ES-I3 (cell line): ENCODE results near the gene SIAH3.

Experiments
- H3K36me3 ChIP-seq: 2 replicates; pipeline ENCODE4 v1.6.1; 2013; ENCODE audit warnings: mild to moderate bottlenecking, low read length, control low read depth, moderate library complexity; ENCODE audit not compliant: insufficient read depth
- H3K4me1 ChIP-seq: 2 replicates; pipeline ENCODE4 v1.6.1; 2013; ENCODE audit warnings: mild to moderate bottlenecking, control low read depth, low read length; ENCODE audit not compliant: insufficient read depth
- H3K9ac ChIP-seq: 2 replicates; pipeline ENCODE4 v1.6.1; 2013; ENCODE audit warnings: low read depth, mild to moderate bottlenecking, low read length, moderate library complexity
- H3K9me3 ChIP-seq: 2 replicates; pipeline ENCODE4 v1.6.1; 2013; ENCODE audit warnings: mild to moderate bottlenecking, low read length, moderate library complexity; ENCODE audit not compliant: control insufficient read depth, insufficient read depth

Gene SIAH3

GRCh38 chr13:45823583-45823982, 28.0 kb downstream of the SIAH3 start:
- Histone ChIP-seq H3K36me3 (no peaks in the 10 kb centered on the region), H3K9ac (no peak overlapping the region), H3K9me3 (no peaks in the 10 kb centered on the region), H3K4me1 (peaks cover 20% of the 10 kb centered on the region)

DNA sequence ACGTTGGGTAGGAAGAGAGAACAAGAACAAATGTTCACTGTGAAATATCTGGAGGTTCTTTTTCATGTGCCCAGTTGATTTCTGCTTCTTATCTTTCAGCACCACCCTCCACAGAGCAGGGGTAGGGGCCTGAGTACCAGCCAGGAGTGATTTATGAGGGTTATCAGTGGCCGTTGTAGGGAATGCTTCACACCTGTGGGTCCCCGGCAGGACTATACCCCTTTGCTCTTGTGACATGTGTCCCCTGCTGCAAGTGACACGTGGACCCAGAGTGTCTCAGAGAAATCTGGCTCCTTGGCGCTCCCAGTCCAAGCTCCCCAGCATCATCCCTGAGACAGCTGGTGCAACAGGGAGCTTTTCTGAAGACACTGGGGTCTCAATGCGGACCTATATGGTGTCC, 29.7 kb downstream of the SIAH3 start:
- H3K4me1 ChIP-seq, result peaks cover 10% of the 10 kb centered on the region
- H3K9me3 ChIP-seq, result no peaks in the 10 kb centered on the region; the same call in 1 of the 2 replicates
- H3K9ac ChIP-seq, result no peak overlapping the region
- no peaks in the 10 kb centered on the region for H3K36me3 ChIP-seq

GRCh38 chr13:45820106-45820838, 31.3 kb downstream of the SIAH3 start:
- Histone ChIP-seq H3K9ac (no peak overlapping the region), H3K36me3 (no peaks in the 10 kb centered on the region)

GRCh38 chr13:45817833-45818232, 33.7 kb downstream of the SIAH3 start:
- no peaks in the 10 kb centered on the region; the same call in 1 of the 2 replicates for H3K9me3 ChIP-seq

More at GRCh38 chr13:45820106-45820838, 31.3 kb downstream of the SIAH3 start:
- peaks cover 18% of the 10 kb centered on the region for H3K4me1 ChIP-seq
- H3K9me3 ChIP-seq, result no peaks in the 10 kb centered on the region; the same call in 1 of the 2 replicates

DNA sequence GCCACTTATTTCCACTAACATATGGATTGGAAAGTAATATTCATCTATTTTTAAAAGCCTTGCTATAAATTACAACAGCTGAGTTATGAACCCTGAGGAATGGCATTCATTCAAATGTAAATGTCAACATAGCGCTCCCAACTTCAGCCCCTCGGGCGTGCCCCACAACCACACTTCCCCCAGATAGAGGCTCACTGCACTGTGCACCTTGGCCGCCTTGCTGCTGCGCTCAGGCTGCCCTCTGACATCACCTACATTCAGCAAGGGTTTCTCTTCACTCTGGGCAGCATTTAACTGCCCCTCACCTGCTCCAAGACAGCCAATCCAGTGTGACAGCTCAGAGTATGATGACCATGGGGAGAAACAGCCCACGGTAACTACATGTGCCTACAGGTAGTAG, 35.1 kb downstream of the SIAH3 start:
- Histone ChIP-seq H3K4me1 (peaks cover 14% of the 10 kb centered on the region), H3K9ac (no peak overlapping the region), H3K36me3 (no peaks in the 10 kb centered on the region), H3K9me3 (no peaks in the 10 kb centered on the region; the same call in 1 of the 2 replicates)

More at GRCh38 chr13:45817833-45818232, 33.7 kb downstream of the SIAH3 start:
- H3K9ac ChIP-seq, result no peak overlapping the region
- no peaks in the 10 kb centered on the region for H3K36me3 ChIP-seq
- H3K4me1 ChIP-seq, result peaks cover 11% of the 10 kb centered on the region

DNA sequence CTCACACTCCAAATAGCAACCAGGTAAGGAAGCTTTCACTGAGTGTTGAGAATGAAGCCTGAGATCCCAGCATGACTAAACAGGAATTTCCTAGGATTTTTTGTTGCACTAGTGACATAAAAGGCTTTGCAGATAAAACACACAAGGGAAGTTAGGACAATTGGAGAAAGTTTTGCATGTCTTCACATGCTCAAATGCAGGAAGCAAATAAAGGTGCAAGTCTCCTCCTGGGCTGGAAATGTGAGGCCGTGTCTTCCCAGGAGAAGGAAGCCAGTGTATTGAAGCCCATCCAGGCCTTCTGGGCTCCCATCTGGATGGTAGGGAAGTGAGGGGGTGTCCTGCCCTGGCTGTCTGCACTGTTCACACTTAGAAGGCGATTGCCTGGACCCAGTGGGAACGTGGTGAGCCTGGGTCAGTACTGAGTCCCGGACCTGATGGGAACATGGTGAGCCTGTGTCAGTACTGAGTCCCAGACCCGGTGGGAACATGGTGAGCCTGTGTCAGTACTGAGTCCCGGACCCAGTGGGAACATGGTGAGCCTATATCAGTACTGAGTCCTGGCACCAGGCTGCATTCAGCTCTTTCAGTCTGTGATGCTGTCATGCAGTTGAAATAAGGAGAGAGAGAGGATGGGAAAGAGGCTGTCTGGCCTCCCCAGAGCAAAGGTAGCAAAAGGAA, 38.7 kb downstream of the SIAH3 start:
- Histone ChIP-seq H3K9ac (no peak overlapping the region), H3K9me3 (no peaks in the 10 kb centered on the region), H3K36me3 (no peaks in the 10 kb centered on the region), H3K4me1 (peaks cover 14% of the 10 kb centered on the region)

- peaks cover 14% of the 10 kb centered on the region for H3K4me1 ChIP-seq
- no peak overlapping the region for H3K9ac ChIP-seq
- no peaks in the 10 kb centered on the region for H3K36me3 ChIP-seq
- H3K9me3 ChIP-seq, result no peaks in the 10 kb centered on the region
Measured at GRCh38 chr13:45811891-45812694, 39.5 kb downstream of the SIAH3 start.

DNA sequence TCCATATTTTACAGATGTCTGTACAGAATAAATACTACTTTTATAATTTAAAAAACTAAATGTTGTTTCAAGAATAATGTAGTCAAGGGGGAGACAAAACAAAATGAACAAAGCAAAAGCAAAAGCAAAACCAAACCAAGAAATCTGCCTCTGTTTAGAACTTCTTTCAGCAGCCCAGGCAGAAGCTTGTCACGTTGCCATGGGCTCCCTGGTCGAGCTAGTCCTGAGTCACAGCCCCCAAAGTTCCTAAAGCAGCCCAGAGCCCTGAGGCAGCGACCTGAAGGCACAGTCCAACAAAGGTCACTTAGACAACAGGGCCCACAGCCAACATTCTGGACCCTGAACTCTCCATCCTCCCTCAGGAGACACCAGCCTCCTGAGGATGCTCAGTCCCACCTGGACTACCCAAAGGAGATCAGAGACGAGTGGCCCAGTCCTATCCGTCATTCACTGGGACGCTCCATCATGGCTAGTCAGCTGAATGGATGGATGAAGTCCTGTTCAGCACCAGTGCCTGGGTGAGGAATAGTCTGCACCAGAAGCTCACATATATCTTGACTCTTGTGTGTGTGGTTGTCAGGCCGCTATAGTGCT, 41.7 kb downstream of the SIAH3 start:
- Histone ChIP-seq H3K36me3 (no peaks in the 10 kb centered on the region), H3K4me1 (peaks cover 5% of the 10 kb centered on the region), H3K9me3 (no peaks in the 10 kb centered on the region), H3K9ac (no peak overlapping the region)

DNA sequence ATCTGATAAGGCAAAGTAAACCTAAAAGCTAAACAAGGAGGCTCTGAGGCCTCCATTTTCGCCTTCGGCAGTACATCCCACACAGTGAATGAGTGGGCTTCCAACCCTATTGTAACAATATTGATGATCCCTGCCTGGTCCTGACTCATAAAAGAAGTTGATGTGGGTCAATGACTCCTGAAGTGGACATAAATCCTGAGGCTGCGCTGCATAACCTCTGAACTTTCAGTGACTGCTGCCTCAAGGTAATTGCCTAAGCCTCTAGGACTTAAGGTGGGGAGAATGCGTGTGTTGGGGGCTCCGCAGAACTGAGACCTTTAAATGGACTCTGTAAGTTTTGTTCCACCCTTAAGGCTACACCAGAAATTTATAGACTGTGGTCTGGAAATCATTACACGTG, 42.6 kb downstream of the SIAH3 start:
- H3K9ac ChIP-seq, result no peak overlapping the region
- no peaks in the 10 kb centered on the region for H3K36me3 ChIP-seq
- H3K9me3 ChIP-seq, result no peaks in the 10 kb centered on the region
- H3K4me1 ChIP-seq, result peaks cover 5% of the 10 kb centered on the region

GRCh38 chr13:45807520-45808099, 43.9 kb downstream of the SIAH3 start:
- no peaks in the 10 kb centered on the region for H3K9me3 ChIP-seq
- H3K9ac ChIP-seq, result no peak overlapping the region
- no peaks in the 10 kb centered on the region for H3K36me3 ChIP-seq
- peaks cover 2% of the 10 kb centered on the region; the same call in 1 of the 2 replicates for H3K4me1 ChIP-seq

- Histone ChIP-seq H3K9me3 (no peaks in the 10 kb centered on the region), H3K9ac (no peak overlapping the region), H3K4me1 (no peaks in the 10 kb centered on the region)
Measured at GRCh38 chr13:45800485-45800884, 51.1 kb downstream of the SIAH3 start.

GRCh38 chr13:45799451-45799850, 52.1 kb downstream of the SIAH3 start:
- H3K4me1 ChIP-seq, result no peaks in the 10 kb centered on the region
- no peaks in the 10 kb centered on the region for H3K9me3 ChIP-seq
- no peak overlapping the region for H3K9ac ChIP-seq
- no peaks in the 10 kb centered on the region for H3K36me3 ChIP-seq

More at GRCh38 chr13:45800485-45800884, 51.1 kb downstream of the SIAH3 start:
- H3K36me3 ChIP-seq, result no peaks in the 10 kb centered on the region

DNA sequence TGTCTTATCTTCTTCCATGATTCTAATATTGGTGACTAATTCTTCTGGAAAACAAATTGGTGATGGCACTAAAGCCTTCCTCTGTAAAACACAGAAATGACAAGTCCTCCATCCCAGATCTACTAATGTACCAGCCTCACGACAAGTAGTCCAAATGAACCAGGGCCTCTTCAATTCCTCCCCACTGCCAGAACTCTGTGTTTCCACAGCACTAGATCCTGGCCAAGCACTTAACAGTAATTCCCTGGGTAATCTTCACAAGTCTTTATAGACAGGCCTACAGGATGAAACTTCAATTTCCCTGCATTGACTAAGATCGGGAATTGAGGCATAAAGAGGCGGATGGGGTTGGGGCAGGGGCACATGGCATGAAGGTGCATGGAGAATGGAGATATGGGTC, 52.7 kb downstream of the SIAH3 start:
- no peaks in the 10 kb centered on the region for H3K36me3 ChIP-seq
- no peaks in the 10 kb centered on the region for H3K9me3 ChIP-seq
- no peak overlapping the region for H3K9ac ChIP-seq
- H3K4me1 ChIP-seq, result no peaks in the 10 kb centered on the region
